SK-N-SH (cell line): ENCODE measurements around the gene GARIN1A. TPM values are rescaled to one million over a fixed set of nuclear protein-coding genes. Genes with fewer than 3 reads are reported as not detected.
"Not testable (repeated sequence)": the region's sequence is repeated elsewhere in the genome, so short reads cannot be mapped to it uniquely, and the experiment has no call there.

ENCODE experiments used
- CTCF ChIA-PET: fragments of 300-600, 350-600 bp; formaldehyde crosslinking; extraction: SDS; loops from one replicate; lab custom pipeline; 2021; lab: Yijun Ruan, JAX
- POLR2A ChIA-PET: fragments of 350-600 bp; sonication (Branson Sonifier 250); formaldehyde crosslinking; extraction: SDS; loops from one replicate; lab custom pipeline; 2020; ENCODE audit warnings: antibody characterized with exemption, inconsistent platforms; lab: Yijun Ruan, JAX
- DNase-seq: peaks from one replicate; pipeline ENCODE4 v3.0.0; 2012
- H2AFZ ChIP-seq: fragments of 200-600 bp; sonication (generic); 2 replicates; pipeline ENCODE4 v1.8.1; 2016; ENCODE audit warnings: antibody characterized with exemption, mild to moderate bottlenecking, low read depth
- H3F3A ChIP-seq: fragments of 200-600 bp; sonication (generic); replicated peaks from 2 replicates; pipeline ENCODE3; 2016; ENCODE audit warnings: antibody characterized with exemption, mild to moderate bottlenecking; ENCODE audit not compliant: insufficient read depth
- H3K27ac ChIP-seq, 2 experiments: fragments of 200-500 bp in 1 of 2; fragments of 200-600 bp in 1 of 2; sonication (Bioruptor generic) in 1 of 2; sonication (generic), shearing (Covaris generic) in 1 of 2; 2 replicates each; pipeline versions ENCODE4 v1.5.1 to v1.6.1; 2014 to 2016; ENCODE audit warnings: low read depth in 2 of 2, inconsistent platforms in 1 of 2, low read length in 1 of 2, mild to moderate bottlenecking in 1 of 2, mixed read lengths in 1 of 2
- H3K27me3 ChIP-seq: fragments of 200-600 bp; sonication (generic), shearing (Covaris generic); 2 replicates; pipeline ENCODE4 v1.6.1; 2016; ENCODE audit warnings: mixed run types; ENCODE audit not compliant: insufficient read depth
- H3K36me3 ChIP-seq, 2 experiments: fragments of 200-500 bp in 1 of 2; fragments of 200-600 bp in 1 of 2; sonication (Bioruptor generic) in 1 of 2; sonication (generic) in 1 of 2; replicated peaks in 1 of 2; 2 replicates each; pipeline versions ENCODE3 to v1.5.1; 2014 to 2016; ENCODE audit warnings: low read length in 1 of 2, mild to moderate bottlenecking in 1 of 2; ENCODE audit not compliant: insufficient read depth in 2 of 2, control insufficient read depth in 1 of 2
- H3K4me1 ChIP-seq, 2 experiments: fragments of 200-500 bp in 1 of 2; fragments of 200-600 bp in 1 of 2; sonication (Bioruptor generic) in 1 of 2; sonication (generic), shearing (Covaris generic) in 1 of 2; 2 replicates each; pipeline versions ENCODE4 v1.5.1 to v1.6.1; 2014 to 2016; ENCODE audit warnings: low read depth in 1 of 2, low read length in 1 of 2, mixed run types in 1 of 2; ENCODE audit not compliant: insufficient read depth in 2 of 2, control insufficient read depth in 1 of 2
- H3K4me2 ChIP-seq: fragments of 200-600 bp; sonication (generic), shearing (Covaris generic); 2 replicates; pipeline ENCODE4 v1.6.1; 2017; ENCODE audit warnings: mixed run types
- H3K4me3 ChIP-seq, 2 experiments: fragments of 200-500 bp in 1 of 2; fragments of 200-600 bp in 1 of 2; sonication (Bioruptor generic) in 1 of 2; sonication (generic), shearing (Covaris generic) in 1 of 2; 2 replicates each; pipeline versions ENCODE4 v1.5.1 to v1.8.1; 2014 to 2016; ENCODE audit warnings: low read depth in 2 of 2, inconsistent platforms in 1 of 2, low read length in 1 of 2, mild to moderate bottlenecking in 1 of 2, mixed read lengths in 1 of 2, moderate library complexity in 1 of 2
- H3K79me2 ChIP-seq: fragments of 200-600 bp; sonication (generic); 2 replicates; pipeline ENCODE4 v1.8.1; 2017; ENCODE audit warnings: mild to moderate bottlenecking; ENCODE audit not compliant: insufficient read depth
- H3K9ac ChIP-seq: fragments of 200-600 bp; sonication (generic); 2 replicates; pipeline ENCODE4 v1.6.1; 2017; ENCODE audit warnings: mixed run types
- H3K9me2 ChIP-seq: fragments of 200-600 bp; sonication (generic); 2 replicates; pipeline ENCODE4 v1.6.1; 2017; ENCODE audit warnings: mixed run types
- H3K9me3 ChIP-seq: fragments of 200-600 bp; sonication (generic); 2 replicates; pipeline ENCODE4 v1.6.1; 2017; ENCODE audit warnings: mixed run types, mild to moderate bottlenecking, moderate library complexity
- H4K20me1 ChIP-seq: fragments of 200-600 bp; sonication (generic); 2 replicates; pipeline ENCODE4 v1.6.1; 2017; ENCODE audit warnings: mild to moderate bottlenecking, mixed run types; ENCODE audit not compliant: insufficient read depth
- CHD2 ChIP-seq: fragments of 150-350 bp; IDR thresholded peaks from 2 replicates; pipeline ENCODE4 v1.6.1; 2018; ENCODE audit warnings: low read length; ENCODE audit not compliant: partially characterized antibody
- ELF1 ChIP-seq: IDR thresholded peaks from 2 replicates; pipeline ENCODE4 v1.4.0; 2012
- EP300 ChIP-seq, 2 experiments: IDR thresholded peaks; 2 replicates each; pipeline versions ENCODE4 v1.4.0 to v1.6.1; 2012; ENCODE audit warnings: borderline replicate concordance in 1 of 2, low read depth in 1 of 2, low read length in 1 of 2
- FOSL2 ChIP-seq: IDR thresholded peaks from 2 replicates; pipeline ENCODE4 v1.4.0; 2012; ENCODE audit warnings: low read depth, mild to moderate bottlenecking, moderate library complexity, borderline replicate concordance
- FOXM1 ChIP-seq: IDR thresholded peaks from 2 replicates; pipeline ENCODE4 v1.4.0; 2012; ENCODE audit warnings: low read depth, mild to moderate bottlenecking
- GABPA ChIP-seq: IDR thresholded peaks from 2 replicates; pipeline ENCODE4 v1.4.0; 2012; ENCODE audit warnings: low read depth, mild to moderate bottlenecking
- GATA2 ChIP-seq: sonication (generic); formaldehyde crosslinking; IDR thresholded peaks from 2 replicates; pipeline ENCODE4 v1.5.0; 2020; ENCODE audit warnings: mild to moderate bottlenecking, missing genetic modification reagents
- JUND ChIP-seq: IDR thresholded peaks from 2 replicates; pipeline ENCODE4 v1.4.0; 2012
- NFIC ChIP-seq: IDR thresholded peaks from 2 replicates; pipeline ENCODE4 v1.4.0; 2012; ENCODE audit warnings: borderline replicate concordance
- RFX5 ChIP-seq: IDR thresholded peaks from 2 replicates; pipeline ENCODE4 v1.6.1; 2012; ENCODE audit warnings: mild to moderate bottlenecking, improper control_type of control experiment, low read length
- SIN3A ChIP-seq: IDR thresholded peaks from 2 replicates; pipeline ENCODE4 v1.6.1; 2012; ENCODE audit warnings: low read depth, mild to moderate bottlenecking, low read length, moderate library complexity, borderline replicate concordance
- SMC3 ChIP-seq: IDR thresholded peaks from 2 replicates; pipeline ENCODE4 v1.6.1; 2012; ENCODE audit warnings: low read depth, low read length, improper control_type of control experiment
- TCF12 ChIP-seq: IDR thresholded peaks from 2 replicates; pipeline ENCODE4 v1.4.0; 2012
- TEAD4 ChIP-seq: IDR thresholded peaks from 2 replicates; pipeline ENCODE4 v1.4.0; 2012; ENCODE audit warnings: mild to moderate bottlenecking, borderline replicate concordance; ENCODE audit not compliant: insufficient read depth
- WGBS: methylation state at CpG from one replicate; pipeline ENCODE4 v1.1.6; 2017; ENCODE audit warnings: low lambda C conversion rate; 5-methylcytosine and 5-hydroxymethylcytosine counted together
- polyA plus RNA-seq, 3 experiments: library from polyadenylated mRNA; depleted of rRNA; stranded (reverse); fragments of >200 nt; gene quantifications; 2 replicates each; pipeline ENCODE4 v1.2.3, GENCODE V29; 2012
- TF ChIP-seq, protein P1 (sequence below): IDR thresholded peaks from 2 replicates; pipeline ENCODE4 v1.6.1; 2012; ENCODE audit warnings: mild to moderate bottlenecking, low read depth, low read length, moderate library complexity
- TF ChIP-seq, protein P2 (sequence below): fragments of 150-350 bp; IDR thresholded peaks from 2 replicates; pipeline ENCODE4 v1.6.1; 2016; ENCODE audit warnings: mild to moderate bottlenecking, low read depth, low read length
- TF ChIP-seq, protein P3 (sequence below): fragments of 150-350 bp; IDR thresholded peaks from 2 replicates; pipeline ENCODE4 v1.6.1; 2017; ENCODE audit warnings: antibody characterized with exemption, low read length, low read depth, borderline replicate concordance
- TF ChIP-seq, protein P4 (sequence below): fragments of 200-600 bp; sonication (generic); IDR thresholded peaks from 2 replicates; pipeline ENCODE4 v1.6.1; 2017; ENCODE audit warnings: antibody characterized with exemption, mild to moderate bottlenecking, moderate library complexity

GARIN1A gene
- polyA plus RNA-seq, 1 of the 3 experiments (the other 2 are of a cell fraction), result 1.2 TPM

DNA sequence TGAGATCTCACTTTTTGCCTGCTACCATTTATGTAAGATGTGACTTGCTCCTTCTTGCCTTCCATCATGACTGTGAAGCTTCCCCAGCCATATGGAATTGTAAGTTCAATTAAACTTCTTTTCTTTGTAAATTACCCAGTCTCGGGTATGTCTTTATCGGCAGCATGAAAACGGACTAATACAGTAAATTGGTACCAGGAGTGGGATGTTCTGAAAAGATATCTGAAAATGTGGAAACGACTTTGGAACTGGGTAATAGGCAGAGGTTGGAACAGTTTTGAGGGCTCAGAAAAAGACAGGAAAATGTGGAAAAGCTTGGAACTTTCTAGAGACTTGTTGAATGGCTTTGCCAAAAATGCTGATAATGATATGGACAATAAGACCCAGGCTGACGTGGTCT, 10.6 kb upstream of the GARIN1A start (continued):
- TF ChIP-seq NFIC (no peak), ELF1 (no peak), TCF12 (no peak), TEAD4 (no peak), RFX5 (no peak)
- TF ChIP-seq, protein P1, sequence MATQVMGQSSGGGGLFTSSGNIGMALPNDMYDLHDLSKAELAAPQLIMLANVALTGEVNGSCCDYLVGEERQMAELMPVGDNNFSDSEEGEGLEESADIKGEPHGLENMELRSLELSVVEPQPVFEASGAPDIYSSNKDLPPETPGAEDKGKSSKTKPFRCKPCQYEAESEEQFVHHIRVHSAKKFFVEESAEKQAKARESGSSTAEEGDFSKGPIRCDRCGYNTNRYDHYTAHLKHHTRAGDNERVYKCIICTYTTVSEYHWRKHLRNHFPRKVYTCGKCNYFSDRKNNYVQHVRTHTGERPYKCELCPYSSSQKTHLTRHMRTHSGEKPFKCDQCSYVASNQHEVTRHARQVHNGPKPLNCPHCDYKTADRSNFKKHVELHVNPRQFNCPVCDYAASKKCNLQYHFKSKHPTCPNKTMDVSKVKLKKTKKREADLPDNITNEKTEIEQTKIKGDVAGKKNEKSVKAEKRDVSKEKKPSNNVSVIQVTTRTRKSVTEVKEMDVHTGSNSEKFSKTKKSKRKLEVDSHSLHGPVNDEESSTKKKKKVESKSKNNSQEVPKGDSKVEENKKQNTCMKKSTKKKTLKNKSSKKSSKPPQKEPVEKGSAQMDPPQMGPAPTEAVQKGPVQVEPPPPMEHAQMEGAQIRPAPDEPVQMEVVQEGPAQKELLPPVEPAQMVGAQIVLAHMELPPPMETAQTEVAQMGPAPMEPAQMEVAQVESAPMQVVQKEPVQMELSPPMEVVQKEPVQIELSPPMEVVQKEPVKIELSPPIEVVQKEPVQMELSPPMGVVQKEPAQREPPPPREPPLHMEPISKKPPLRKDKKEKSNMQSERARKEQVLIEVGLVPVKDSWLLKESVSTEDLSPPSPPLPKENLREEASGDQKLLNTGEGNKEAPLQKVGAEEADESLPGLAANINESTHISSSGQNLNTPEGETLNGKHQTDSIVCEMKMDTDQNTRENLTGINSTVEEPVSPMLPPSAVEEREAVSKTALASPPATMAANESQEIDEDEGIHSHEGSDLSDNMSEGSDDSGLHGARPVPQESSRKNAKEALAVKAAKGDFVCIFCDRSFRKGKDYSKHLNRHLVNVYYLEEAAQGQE, result no peak

DNA sequence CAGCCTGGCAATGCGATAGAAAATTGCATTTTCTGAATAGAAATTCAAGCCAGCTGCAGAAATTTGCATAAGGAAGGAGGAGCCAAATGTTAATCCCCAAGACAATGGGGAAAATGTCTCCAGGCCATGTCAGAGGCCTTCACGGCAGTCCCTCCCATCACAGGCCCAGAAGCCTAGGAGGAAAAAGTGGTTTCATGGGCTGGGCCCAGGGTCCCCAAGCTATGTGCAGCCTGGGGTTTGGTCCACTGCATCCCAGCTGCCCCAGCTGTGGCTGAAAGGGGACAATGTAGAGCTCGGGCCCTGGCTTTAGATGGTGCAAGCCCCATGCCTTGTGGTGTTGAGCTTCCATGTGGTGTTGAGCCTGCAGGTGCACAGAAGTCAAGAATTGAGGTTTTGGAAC, 10.0 kb upstream of the GARIN1A start:
- no peak for DNase-seq
- Histone ChIP-seq H3K9ac (no peak overlapping the region), H3K4me2 (no peak overlapping the region), H3K9me3 (peaks cover 19% of the 10 kb centered on the region), H3K36me3 (peaks cover 0 to 43% of the 10 kb centered on the region in 2 experiments), H3F3A (peaks cover 27% of the 10 kb centered on the region), H3K27me3 (no peaks in the 10 kb centered on the region), H3K4me3 (no peak overlapping the region), H3K79me2 (no peaks in the 10 kb centered on the region), H2AFZ (no peak overlapping the region), H4K20me1 (no peaks in the 10 kb centered on the region), H3K4me1 (0 out of 4 replicates have a peak, but pooled peaks cover 0 to 4% of the 10 kb centered on the region in 2 experiments), H3K9me2 (no peaks in the 10 kb centered on the region), H3K27ac (no peak overlapping the region)
- 100% methylated on average over 3 of the region's 3 CpGs for WGBS
- TF ChIP-seq, protein P2, sequence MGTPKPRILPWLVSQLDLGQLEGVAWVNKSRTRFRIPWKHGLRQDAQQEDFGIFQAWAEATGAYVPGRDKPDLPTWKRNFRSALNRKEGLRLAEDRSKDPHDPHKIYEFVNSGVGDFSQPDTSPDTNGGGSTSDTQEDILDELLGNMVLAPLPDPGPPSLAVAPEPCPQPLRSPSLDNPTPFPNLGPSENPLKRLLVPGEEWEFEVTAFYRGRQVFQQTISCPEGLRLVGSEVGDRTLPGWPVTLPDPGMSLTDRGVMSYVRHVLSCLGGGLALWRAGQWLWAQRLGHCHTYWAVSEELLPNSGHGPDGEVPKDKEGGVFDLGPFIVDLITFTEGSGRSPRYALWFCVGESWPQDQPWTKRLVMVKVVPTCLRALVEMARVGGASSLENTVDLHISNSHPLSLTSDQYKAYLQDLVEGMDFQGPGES, result no peak
- no peak for TF ChIP-seq EP300 (IDR thresholded peaks at IDR 0.05; ENCODE audit: borderline replicate concordance in 1 of 2, low read depth in 1 of 2, low read length in 1 of 2)
- TF ChIP-seq, protein P3, sequence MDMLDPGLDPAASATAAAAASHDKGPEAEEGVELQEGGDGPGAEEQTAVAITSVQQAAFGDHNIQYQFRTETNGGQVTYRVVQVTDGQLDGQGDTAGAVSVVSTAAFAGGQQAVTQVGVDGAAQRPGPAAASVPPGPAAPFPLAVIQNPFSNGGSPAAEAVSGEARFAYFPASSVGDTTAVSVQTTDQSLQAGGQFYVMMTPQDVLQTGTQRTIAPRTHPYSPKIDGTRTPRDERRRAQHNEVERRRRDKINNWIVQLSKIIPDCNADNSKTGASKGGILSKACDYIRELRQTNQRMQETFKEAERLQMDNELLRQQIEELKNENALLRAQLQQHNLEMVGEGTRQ, result no peak
- no peak for TF ChIP-seq JUND
- TF ChIP-seq CHD2, result no peak
- TF ChIP-seq SMC3, result no peak
- TF ChIP-seq GATA2 (CRISPR knock-in tag), result no peak
- TF ChIP-seq FOSL2, result no peak
- no peak for TF ChIP-seq FOXM1
- TF ChIP-seq, protein P4, sequence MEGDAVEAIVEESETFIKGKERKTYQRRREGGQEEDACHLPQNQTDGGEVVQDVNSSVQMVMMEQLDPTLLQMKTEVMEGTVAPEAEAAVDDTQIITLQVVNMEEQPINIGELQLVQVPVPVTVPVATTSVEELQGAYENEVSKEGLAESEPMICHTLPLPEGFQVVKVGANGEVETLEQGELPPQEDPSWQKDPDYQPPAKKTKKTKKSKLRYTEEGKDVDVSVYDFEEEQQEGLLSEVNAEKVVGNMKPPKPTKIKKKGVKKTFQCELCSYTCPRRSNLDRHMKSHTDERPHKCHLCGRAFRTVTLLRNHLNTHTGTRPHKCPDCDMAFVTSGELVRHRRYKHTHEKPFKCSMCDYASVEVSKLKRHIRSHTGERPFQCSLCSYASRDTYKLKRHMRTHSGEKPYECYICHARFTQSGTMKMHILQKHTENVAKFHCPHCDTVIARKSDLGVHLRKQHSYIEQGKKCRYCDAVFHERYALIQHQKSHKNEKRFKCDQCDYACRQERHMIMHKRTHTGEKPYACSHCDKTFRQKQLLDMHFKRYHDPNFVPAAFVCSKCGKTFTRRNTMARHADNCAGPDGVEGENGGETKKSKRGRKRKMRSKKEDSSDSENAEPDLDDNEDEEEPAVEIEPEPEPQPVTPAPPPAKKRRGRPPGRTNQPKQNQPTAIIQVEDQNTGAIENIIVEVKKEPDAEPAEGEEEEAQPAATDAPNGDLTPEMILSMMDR, result no peak
- no peak for TF ChIP-seq NFIC
- TF ChIP-seq ELF1, result no peak
- TF ChIP-seq GABPA, result no peak
- TF ChIP-seq SIN3A, result no peak
- TF ChIP-seq TCF12, result no peak
- ChIA-PET POLR2A (no interaction called here), CTCF (no interaction called here)

DNA sequence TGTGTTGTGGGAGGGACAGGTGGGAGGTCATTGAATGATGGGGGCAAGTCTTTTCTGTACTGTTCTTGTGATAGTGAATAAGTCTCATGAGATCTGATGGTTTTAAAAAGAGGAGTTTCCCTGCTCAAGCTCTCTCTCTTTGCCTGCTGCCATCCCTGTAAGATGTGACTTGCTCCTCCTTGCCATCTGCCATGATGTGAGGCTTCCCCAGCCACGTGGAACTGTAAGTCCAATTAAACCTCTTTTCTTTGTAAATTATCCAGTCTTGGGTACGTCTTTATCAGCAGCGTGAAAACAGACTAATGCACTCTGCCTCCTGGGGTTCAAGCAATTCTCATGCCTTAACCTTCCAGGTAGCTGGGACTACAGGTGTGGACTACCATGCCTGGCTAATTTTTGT, 8.9 kb upstream of the GARIN1A start:
- H2AFZ ChIP-seq, H3K9ac ChIP-seq, H3K4me3 ChIP-seq, POLR2A ChIA-PET, H4K20me1 ChIP-seq, H3K79me2 ChIP-seq, DNase-seq, H3K9me2 ChIP-seq, H3K27ac ChIP-seq, H3K4me2 ChIP-seq, H3K27me3 ChIP-seq, H3K4me1 ChIP-seq: not testable (repeated sequence)
- Histone ChIP-seq H3K36me3 (peaks cover 0 to 43% of the 10 kb centered on the region in 2 experiments), H3K9me3 (peaks cover 19% of the 10 kb centered on the region), H3F3A (peaks cover 38% of the 10 kb centered on the region)
- WGBS, result 95% methylated on average over 3 of the region's 3 CpGs
- CTCF ChIA-PET, result interaction anchor here (1.1 kb wide), 1 partner anchor 221 kb away, joined by 4 read pairs; no protein-coding TSS in a partner anchor
